OCI-LY1 (cell line): ENCODE measurements around the gene LVRN.

ENCODE experiments used
- H2AFZ ChIP-seq: fragments of 200-600 bp; sonication (generic), shearing (Covaris generic); 2 replicates; pipeline ENCODE4 v1.6.0; 2014; ENCODE audit warnings: antibody characterized with exemption, mild to moderate bottlenecking, low read length
- H3F3A ChIP-seq: fragments of 200-600 bp; sonication (generic), shearing (Covaris generic); 2 replicates; pipeline ENCODE4 v1.6.0; 2014; ENCODE audit warnings: mild to moderate bottlenecking, antibody characterized with exemption, low read length, moderate library complexity; ENCODE audit not compliant: insufficient read depth
- H3K27ac ChIP-seq: fragments of 200-600 bp; sonication (generic); 2 replicates; pipeline ENCODE4 v1.5.1; 2014; ENCODE audit warnings: low read length, mixed run types, mild to moderate bottlenecking, low read depth; ENCODE audit not compliant: poor library complexity, severe bottlenecking
- H3K27me3 ChIP-seq: fragments of 200-600 bp; sonication (generic); 2 replicates; pipeline ENCODE4 v1.6.0; 2014; ENCODE audit warnings: antibody characterized with exemption, mild to moderate bottlenecking, low read length, moderate library complexity; ENCODE audit not compliant: insufficient read depth
- H3K36me3 ChIP-seq: fragments of 200-600 bp; sonication (generic); 2 replicates; pipeline ENCODE4 v1.6.1; 2014; ENCODE audit warnings: mild to moderate bottlenecking, antibody characterized with exemption, low read length, moderate library complexity, mixed read lengths; ENCODE audit not compliant: insufficient read depth
- H3K4me1 ChIP-seq: fragments of 200-600 bp; sonication (generic); 2 replicates; pipeline ENCODE4 v1.5.1; 2014; ENCODE audit warnings: mild to moderate bottlenecking, low read length, moderate library complexity; ENCODE audit not compliant: insufficient read depth, severe bottlenecking
- H3K4me2 ChIP-seq: fragments of 200-600 bp; sonication (generic), shearing (Covaris generic); 2 replicates; pipeline ENCODE4 v1.6.1; 2014; ENCODE audit warnings: low read length
- H3K4me3 ChIP-seq: fragments of 200-600 bp; sonication (generic); 2 replicates; pipeline ENCODE4 v1.5.1; 2014; ENCODE audit warnings: low read length, low read depth, mild to moderate bottlenecking, mixed read lengths; ENCODE audit not compliant: poor library complexity, severe bottlenecking
- H3K79me2 ChIP-seq: fragments of 200-600 bp; shearing (Covaris generic); 2 replicates; pipeline ENCODE4 v1.6.1; 2016; ENCODE audit warnings: mixed run types, low read length, mixed read lengths; ENCODE audit not compliant: insufficient read depth
- H3K9ac ChIP-seq: fragments of 200-600 bp; sonication (generic), shearing (Covaris generic); 2 replicates; pipeline ENCODE4 v1.6.1; 2014; ENCODE audit warnings: mild to moderate bottlenecking, low read length, mixed read lengths
- H3K9me2 ChIP-seq: fragments of 200-600 bp; sonication (generic), shearing (Covaris generic); 2 replicates; pipeline ENCODE4 v1.6.1; 2014; ENCODE audit warnings: low read depth, mild to moderate bottlenecking, low read length, mixed read lengths
- H3K9me3 ChIP-seq: fragments of 200-600 bp; shearing (Covaris generic); 2 replicates; pipeline ENCODE4 v1.6.1; 2014; ENCODE audit warnings: low read length, mixed read lengths
- H4K20me1 ChIP-seq: fragments of 200-600 bp; sonication (generic), shearing (Covaris generic); 2 replicates; pipeline ENCODE4 v1.6.0; 2016; ENCODE audit warnings: mild to moderate bottlenecking, low read length; ENCODE audit not compliant: insufficient read depth
- EZH2 ChIP-seq: fragments of 200-600 bp; sonication (generic), shearing (Covaris generic); IDR thresholded peaks from 2 replicates; pipeline ENCODE4 v1.8.0; 2017; ENCODE audit warnings: borderline replicate concordance, mixed run types, mild to moderate bottlenecking, antibody characterized with exemption, low read length, moderate library complexity, mixed read lengths
- TF ChIP-seq, protein P1 (sequence below): fragments of 200-600 bp; sonication (generic), shearing (Covaris generic); IDR thresholded peaks from 2 replicates; pipeline ENCODE4 v1.5.1; 2017; ENCODE audit warnings: mild to moderate bottlenecking, antibody characterized with exemption, low read length, moderate library complexity, mixed read lengths

The LVRN gene

DNA sequence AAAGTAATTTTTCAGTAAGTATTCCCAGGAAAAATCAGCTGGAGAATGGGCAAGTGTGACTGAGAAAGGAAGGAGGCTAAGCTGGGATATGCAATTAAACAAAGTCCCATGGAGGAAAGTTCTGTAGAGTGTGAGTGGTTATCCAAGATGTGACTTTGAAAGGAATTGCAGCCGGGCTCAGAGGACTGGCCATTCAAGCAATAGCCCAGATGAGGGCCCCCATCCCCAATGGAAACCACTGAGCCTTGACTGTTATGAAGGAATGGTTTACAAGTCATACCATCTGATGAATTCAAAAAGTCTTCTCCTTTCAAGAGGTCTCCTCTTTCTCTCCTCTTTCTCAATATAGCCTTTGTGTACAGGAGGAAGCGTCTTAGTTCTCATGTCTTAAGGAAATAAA, 6.5 kb downstream of the LVRN start:
- Histone ChIP-seq H2AFZ (no peak overlapping the region), H3K4me1 (no peaks in the 10 kb centered on the region), H3K9me2 (no peaks in the 10 kb centered on the region), H3K9ac (no peak overlapping the region), H3K79me2 (no peaks in the 10 kb centered on the region), H3K36me3 (no peaks in the 10 kb centered on the region), H3K9me3 (no peaks in the 10 kb centered on the region), H4K20me1 (no peaks in the 10 kb centered on the region), H3K27me3 (no peaks in the 10 kb centered on the region), H3K4me3 (no peak overlapping the region), H3K4me2 (no peak overlapping the region), H3F3A (no peaks in the 10 kb centered on the region), H3K27ac (no peak overlapping the region)
- no peak for TF ChIP-seq EZH2
- TF ChIP-seq, protein P1, sequence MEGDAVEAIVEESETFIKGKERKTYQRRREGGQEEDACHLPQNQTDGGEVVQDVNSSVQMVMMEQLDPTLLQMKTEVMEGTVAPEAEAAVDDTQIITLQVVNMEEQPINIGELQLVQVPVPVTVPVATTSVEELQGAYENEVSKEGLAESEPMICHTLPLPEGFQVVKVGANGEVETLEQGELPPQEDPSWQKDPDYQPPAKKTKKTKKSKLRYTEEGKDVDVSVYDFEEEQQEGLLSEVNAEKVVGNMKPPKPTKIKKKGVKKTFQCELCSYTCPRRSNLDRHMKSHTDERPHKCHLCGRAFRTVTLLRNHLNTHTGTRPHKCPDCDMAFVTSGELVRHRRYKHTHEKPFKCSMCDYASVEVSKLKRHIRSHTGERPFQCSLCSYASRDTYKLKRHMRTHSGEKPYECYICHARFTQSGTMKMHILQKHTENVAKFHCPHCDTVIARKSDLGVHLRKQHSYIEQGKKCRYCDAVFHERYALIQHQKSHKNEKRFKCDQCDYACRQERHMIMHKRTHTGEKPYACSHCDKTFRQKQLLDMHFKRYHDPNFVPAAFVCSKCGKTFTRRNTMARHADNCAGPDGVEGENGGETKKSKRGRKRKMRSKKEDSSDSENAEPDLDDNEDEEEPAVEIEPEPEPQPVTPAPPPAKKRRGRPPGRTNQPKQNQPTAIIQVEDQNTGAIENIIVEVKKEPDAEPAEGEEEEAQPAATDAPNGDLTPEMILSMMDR: no peak

DNA sequence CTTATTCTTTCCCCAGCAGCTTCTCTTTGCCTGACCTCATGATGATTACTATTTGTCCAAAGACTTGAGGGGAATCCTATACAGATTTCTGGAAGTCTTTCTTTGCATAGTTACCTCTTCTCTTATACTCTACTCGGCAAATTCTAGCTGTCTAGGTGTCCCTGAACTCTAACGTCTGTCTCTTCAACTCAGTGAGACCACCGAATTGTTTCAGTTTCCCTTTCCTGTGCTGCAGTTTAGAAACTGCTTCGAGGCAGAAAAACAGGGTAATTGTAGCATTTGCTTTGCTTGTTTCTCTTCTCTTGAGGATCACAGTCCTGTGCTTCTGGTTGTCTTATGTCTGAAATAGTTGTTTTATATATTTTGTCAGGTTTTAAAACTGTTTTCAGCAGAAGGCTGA, 14.8 kb downstream of the LVRN start:
- no peak overlapping the region for H3K27ac ChIP-seq
- H3K36me3 ChIP-seq: no peaks in the 10 kb centered on the region
- H3K4me2 ChIP-seq: no peak overlapping the region
- H3K4me3 ChIP-seq: no peak overlapping the region
- no peak overlapping the region for H3K9ac ChIP-seq
- H3K79me2 ChIP-seq: no peaks in the 10 kb centered on the region
- H3K9me2 ChIP-seq: no peaks in the 10 kb centered on the region
- H3K4me1 ChIP-seq: no peaks in the 10 kb centered on the region
- H3K27me3 ChIP-seq: no peaks in the 10 kb centered on the region
- H2AFZ ChIP-seq: no peak overlapping the region
- no peaks in the 10 kb centered on the region for H3F3A ChIP-seq
- TF ChIP-seq, protein P1: no peak
- TF ChIP-seq EZH2: no peak
- H3K9me3 ChIP-seq: no peaks in the 10 kb centered on the region
- no peaks in the 10 kb centered on the region for H4K20me1 ChIP-seq

DNA sequence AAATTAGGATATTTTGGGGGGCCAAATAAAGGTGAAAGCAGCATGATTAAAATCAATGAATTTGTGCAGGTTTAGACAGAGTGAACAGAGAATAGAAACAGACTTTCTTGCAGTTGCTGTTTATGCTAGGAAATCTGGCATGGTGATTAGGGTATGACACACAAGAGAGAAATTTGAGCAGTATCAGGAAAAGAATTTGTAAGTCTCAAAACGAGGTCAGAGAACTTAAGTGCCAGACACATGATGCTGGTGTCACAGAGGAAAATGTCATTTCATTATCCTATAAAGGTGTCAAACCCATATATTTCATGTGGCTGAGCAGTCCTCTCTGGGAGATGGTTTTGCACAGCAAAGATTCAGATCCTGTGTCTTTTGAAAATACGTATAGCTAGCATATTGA, 15.7 kb downstream of the LVRN start:
- no peaks in the 10 kb centered on the region for H3K36me3 ChIP-seq
- H2AFZ ChIP-seq: no peak overlapping the region
- H3K27ac ChIP-seq: no peak overlapping the region
- no peak overlapping the region for H3K9ac ChIP-seq
- H3K27me3 ChIP-seq: no peaks in the 10 kb centered on the region
- no peaks in the 10 kb centered on the region for H3K79me2 ChIP-seq
- no peaks in the 10 kb centered on the region for H3K4me1 ChIP-seq
- H3F3A ChIP-seq: no peaks in the 10 kb centered on the region
- no peak overlapping the region for H3K4me2 ChIP-seq
- H3K9me3 ChIP-seq: no peaks in the 10 kb centered on the region
- no peaks in the 10 kb centered on the region for H3K9me2 ChIP-seq
- H4K20me1 ChIP-seq: no peaks in the 10 kb centered on the region
- TF ChIP-seq, protein P1: no peak
- TF ChIP-seq EZH2: no peak
- no peak overlapping the region for H3K4me3 ChIP-seq
